Activated CD8-positive, alpha-beta memory T cell treated with anti-CD3 and anti-CD28 coated beads for 48 hours (primary cell): ENCODE measurements around the gene NOCT.
A peak's percentile ranks its signal among the peaks of the same experiment; 100 is the strongest.
"Not testable (repeated sequence)": the region's sequence is repeated elsewhere in the genome, so short reads cannot be mapped to it uniquely, and the experiment has no call there.

ENCODE experiments used
- DNase-seq, 3 experiments: peaks; one replicate each; pipeline ENCODE4 v3.0.0-alpha.2; 2020; ENCODE audit warnings: low read depth in 2 of 3, low spot score in 2 of 3

Gene NOCT

DNA sequence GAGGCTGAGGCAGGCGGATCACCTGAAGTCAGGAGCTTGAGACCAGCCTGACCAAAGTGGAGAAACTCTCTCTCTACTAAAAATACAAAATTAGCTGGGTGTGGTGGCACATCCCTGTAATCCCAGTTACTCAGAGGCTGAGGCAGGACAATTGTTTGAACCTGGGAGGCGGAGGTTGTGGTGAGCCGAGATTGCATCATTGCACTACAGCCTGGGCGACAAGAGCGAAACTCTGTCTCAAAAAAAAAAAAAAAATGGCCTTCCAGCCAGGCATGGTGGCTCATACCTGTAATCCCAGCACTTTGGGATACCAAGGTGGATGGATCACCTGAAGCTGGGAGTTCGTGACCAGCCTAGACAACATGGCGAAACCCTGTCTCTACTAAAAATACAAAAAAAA lies 7.3 kb upstream of the NOCT start:
- not testable (repeated sequence) for DNase-seq

DNA sequence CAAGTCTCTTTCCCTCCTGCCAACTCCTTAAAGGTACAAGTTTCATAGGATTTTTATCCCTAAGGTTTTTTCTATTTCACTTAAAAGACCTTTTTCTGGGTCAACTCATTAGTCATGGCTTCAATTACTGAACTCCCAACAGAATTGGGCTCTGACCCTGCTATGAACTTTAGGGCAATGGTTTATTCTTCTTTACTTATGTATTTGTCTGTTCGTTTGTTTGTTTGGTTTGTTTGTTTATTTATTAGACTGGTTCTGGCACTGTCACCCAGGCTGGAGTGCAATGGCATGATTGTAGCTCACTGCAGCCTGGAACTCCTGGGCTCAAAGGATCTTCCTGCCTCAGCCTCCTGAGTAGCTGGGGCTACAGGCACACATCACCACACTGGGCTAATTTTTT lies 5.9 kb upstream of the NOCT start:
- no peak for DNase-seq

DNA sequence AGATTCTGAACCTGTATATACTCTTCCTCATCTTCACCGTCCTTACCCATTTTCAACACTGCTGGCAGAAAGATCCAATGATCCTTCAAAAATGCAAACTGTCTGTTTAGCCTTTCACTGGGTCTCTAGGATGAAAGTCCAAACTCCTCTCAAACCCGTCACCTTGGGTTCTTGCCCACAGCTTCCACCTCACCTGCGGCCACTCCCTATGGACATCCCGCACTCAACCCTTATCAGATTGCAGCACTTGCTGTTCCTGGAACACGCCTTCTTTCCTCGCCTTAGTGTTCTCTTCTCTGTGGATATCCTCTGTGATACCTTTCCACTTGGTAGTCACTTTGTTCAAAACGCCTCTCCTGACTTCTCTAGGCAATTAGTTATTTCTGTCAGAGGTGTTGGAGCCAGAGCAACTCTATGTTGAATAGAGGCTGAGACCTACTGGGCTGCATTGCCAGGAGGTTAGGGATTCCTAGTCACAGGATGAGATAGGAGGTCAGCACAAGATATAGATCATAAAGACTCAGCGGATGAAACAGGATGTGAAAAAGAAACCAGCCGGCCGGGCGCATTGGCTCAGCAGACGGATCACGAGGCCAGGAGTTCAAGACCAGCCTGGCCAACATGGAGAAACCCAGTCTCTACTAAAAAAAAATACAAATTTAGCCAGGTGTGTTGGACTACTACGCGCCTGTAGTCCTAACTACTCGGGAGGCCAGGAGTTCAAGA lies 4.2 kb upstream of the NOCT start:
- no peak for DNase-seq

DNA sequence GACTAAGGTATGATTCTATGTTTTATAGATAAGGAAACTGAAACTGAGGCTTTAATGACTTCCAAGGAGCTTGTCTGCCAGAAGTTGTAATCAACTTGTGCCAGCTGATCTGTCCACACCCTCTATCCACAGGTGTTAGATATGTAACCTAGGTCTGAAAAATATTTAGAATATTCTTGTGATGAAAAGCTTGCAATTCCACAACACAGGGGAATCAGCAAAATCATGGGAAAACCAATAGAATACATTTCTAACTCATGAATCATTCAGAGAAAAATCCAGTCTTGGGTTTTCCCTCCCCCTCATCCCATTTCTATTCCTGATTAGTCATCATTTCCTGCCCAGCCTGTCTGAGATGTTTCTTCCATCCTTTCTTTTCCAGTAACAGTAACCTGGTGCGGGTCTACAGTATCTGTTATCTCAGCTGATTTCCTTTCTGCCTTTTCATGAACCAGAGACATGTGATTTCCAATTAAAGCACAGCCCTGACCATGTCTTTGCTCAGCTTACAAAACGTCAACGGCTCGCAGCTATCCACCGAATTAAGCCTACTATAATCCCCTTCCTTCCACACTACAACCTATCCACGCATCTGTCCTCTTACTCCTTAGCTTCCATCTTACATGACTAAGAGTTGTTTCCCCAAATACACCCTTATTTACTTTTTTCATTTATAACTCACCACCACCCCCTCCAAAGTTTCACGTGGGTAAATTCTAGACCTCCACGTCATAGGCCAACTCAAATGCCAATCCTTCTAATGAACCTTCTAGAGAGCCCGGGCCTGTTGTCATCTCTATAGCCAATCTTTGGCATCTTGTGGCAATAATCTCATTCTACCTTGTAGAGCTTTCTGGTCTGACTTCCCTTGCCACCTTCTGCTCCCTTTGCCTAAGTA lies 961 bp upstream of the NOCT start:
- no peak for DNase-seq

DNA sequence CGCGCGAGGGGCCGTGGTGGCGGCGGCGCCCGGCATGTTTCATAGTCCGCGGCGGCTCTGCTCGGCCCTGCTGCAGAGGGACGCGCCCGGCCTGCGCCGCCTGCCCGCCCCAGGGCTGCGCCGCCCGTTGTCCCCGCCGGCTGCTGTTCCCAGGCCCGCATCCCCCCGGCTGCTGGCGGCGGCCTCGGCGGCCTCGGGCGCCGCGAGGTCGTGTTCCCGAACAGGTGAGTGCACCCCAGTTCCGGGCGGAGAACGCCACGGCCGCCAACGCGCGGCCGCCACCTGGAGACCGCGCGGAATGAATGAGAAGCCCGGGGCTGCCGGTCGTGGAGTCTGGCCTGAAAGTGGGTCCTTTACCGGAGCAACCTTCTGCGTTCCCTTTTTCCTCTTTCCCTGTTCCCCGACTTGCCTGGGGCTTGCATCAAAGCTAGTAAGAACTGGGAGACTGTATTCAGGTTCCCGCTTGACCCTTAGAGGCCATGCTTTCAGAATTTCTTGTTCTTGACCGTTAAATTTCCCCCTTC lies 429 bp downstream of the NOCT start:
- DNase-seq, result peak in 2 of 3 experiments; percentile 20 to 25

DNA sequence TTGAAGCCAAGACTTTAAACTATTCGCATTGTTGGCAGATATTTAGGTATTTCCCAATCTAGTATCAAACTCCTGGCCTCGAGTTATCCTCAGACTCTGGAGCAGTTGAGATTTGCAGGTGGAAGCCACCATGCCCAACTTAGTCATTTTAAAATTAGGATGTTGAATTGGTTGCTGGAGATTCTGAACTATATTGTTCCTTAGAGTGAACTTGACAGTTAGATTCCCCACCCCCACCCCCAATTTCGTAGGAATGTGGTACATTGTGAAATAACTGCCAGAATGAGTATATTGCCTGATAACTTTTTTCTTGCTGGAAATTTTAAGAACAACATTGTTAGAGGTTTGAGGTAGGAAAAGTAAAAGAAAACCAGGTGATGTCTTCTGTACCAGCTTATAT lies 2.3 kb downstream of the NOCT start:
- no peak for DNase-seq

GRCh38 chr4:139018501-139018900 lies 2.9 kb downstream of the NOCT start:
- DNase-seq, result no peak

DNA sequence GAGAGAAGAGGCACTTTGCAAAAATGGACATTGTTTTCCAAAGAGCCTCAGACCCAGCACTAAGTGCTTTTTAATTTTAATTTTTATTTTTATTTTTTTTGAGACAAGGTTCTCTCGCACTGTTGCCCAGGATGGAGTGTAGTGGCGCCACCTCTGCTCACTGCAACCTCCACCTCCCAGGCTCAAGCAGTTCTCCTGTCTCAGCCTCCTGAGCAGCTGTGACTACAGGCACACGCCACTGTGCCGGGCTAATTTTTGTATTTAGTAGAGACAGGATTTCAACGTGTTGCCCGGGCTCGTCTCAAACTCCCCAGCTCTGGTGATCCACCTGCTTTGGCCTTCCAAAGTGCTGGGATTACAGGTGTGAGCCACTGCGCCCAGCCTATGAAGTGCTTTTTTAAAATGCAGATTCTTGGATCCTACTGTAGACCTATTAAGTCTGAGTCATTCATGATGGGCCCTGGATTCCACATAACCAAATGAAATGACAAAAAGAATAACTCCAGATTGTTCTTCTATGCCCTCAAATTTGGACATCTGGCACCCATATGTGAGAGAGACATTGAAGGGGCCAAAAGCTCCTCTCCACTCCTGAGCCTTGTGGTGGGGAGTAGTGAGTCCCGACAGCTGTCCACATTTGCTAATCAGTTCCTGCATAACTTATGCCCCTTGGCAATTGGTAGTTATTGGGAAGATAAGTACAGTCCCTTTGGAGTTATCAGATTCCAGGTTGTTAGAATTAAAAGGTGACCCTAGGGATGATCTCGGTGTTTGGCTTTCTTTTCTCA lies 3.6 kb downstream of the NOCT start:
- no peak for DNase-seq

- no peak for DNase-seq
Observed at GRCh38 chr4:139020384-139020783, 4.8 kb downstream of the NOCT start.

DNA sequence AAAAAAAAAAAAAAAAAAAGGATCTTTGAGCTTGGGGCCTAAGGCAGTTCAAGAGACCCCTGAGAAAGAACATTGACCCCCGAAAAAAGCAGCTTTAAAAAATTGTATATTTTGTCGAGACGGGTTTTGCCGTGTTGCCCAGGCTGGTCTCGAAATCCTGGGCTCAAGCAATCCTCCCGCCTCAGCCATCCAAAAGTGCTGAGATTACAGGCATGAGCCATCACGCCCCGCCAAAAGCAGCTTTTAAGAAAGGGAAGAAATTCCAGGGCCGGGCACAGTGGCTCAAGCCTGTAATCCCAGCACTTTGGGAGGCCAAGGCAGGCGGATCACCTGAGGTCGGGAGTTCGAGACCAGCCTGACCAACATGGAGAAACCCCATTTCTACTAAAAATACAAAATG lies 5.5 kb downstream of the NOCT start:
- not testable (repeated sequence) for DNase-seq

DNA sequence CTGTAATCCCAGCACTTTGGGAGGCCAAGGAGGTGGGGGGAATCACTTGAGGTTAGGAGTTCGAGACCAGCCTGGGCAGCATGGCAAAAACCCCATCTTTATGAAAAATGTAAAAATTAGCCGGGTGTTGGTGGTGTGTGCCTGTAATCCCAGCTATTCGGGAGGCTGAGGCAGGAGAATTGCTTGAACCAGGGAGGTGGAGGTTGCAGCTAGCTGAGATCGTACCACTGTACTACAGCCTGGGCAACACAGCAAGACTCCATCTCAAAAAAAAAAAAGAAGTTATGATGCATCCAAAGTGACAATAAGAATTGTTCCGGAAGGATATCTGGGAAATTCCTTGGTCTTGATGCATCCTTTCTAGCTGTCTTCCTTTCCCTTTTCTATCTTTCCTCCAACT lies 7.3 kb downstream of the NOCT start:
- no peak for DNase-seq

GRCh38 chr4:139024686-139025085 lies 9.1 kb downstream of the NOCT start:
- DNase-seq, result no peak

DNA sequence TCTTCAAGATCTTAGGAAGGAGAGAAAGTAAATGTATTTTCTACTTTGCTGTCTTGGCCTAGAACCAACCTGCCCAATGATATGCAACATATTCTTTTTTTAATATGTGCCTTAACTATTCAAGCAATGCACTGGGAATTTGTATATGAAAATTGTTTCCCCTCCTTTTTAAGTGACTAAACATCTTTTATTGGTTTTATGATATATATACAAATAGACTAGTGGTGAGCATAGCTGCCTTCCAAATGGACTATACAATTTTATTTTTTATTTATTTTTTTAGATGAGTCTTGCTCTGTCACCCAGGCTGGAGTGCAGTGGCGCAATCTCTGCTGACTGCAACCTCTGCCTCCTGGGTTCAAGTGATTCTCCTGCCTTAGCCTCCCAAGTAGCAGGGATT lies 10.3 kb downstream of the NOCT start:
- DNase-seq, result no peak

GRCh38 chr4:139027776-139028175 lies 12.2 kb downstream of the NOCT start:
- DNase-seq, result no peak

GRCh38 chr4:139028191-139028661 lies 12.6 kb downstream of the NOCT start:
- no peak for DNase-seq

- DNase-seq, result not testable (repeated sequence)
Observed at GRCh38 chr4:139029866-139030363, 14.3 kb downstream of the NOCT start.

DNA sequence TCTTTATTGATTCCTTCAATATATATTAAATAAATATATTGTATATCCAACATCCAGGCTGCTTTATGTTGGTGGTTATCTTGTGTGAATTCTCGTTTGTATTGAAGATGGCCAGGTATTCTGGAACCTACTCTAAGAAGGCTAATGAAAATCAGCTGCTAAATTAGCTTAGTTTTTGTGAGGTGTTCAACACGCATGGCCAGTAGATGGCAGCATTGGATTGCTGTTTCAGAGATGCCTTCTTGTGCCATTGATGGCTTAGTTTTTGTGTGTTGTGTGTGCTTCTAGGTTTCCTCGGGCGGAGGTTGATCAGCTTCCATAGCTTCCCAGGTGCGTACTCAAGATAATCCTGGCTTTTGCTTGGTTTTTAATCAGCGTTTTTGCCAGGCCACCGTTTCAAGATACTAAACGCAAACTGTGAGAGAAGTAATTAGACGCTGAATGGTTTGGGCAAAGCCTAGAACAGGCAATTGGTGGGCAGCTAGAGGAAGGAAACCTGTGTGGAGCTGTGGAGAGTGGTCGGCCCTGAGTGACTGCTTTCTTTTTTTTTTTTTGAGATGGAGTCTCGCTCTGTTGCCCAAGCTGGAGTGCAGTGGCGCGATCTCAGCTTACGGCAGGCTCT lies 15.1 kb downstream of the NOCT start:
- peak in 2 of 3 experiments; percentile 15 to 48 for DNase-seq

DNA sequence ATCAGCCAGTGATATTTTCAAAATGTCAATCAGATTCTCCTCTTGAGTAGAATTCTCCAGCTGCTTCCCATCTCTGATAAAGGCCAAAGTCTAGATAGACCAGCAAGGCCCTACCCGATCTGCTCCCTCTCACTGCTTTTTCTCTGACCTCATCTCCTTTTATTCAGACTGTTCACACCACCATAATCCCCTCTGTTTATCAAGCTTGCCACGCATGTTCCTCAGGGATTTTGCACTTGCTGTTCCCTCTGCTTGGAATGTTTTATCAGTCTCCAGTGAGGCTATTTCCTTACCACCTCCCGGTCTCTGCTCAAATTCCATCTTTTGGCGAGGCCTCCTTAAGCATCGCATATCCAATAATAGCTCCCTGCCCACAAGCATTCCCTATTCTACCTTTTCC lies 20.1 kb downstream of the NOCT start:
- DNase-seq, result no peak

DNA sequence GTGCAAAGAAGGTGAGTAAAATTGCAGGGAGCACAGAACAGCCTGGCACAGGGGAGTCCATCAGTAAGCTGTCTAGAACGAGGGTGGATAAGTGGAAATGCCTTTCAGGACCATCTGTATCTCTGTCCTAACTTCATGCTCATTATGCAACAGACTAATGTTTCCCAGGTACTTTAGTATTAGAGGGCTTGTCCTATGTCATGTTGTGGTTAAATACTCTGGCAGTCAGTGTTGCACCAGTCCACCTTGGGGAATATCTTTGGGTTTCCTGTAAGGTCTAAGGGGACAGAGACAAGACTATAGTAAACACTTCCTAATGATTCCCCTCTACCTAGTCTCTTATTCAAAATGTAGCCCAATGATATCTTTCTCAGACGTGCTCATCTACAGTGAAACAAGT lies 21.3 kb downstream of the NOCT start:
- no peak for DNase-seq

DNA sequence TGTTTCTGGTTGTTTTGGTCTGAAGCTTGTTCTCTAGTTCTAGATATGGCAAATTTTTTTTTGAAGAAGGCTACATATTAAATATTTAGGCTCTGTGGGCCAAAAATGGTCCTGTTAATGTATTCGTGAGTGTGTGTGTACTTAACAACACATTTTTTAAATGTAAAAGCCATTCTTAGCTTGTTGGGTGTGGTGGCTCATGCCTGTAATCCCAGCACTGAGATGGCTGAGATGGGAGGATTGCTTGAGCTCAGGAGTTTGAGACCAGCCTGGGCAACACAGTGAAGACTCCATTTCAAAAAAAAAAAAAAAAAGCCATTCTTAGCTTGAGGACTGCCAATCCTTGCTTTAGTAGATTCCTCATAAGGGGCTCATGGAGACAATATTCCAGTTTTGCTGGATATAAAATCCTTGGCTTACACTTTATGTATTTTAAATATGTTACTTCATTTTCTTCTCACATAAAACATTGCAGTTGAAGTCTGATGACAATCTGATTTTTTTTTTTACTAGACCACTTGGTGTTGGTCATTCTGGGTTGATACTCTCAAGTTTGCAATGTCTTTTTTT lies 23.4 kb downstream of the NOCT start:
- DNase-seq, result no peak
